NCI-H82 treated with DMSO at 0.1 percent for 48 hours (cell line): ENCODE results near the gene TH.
"Not testable (repeated sequence)": the region's sequence is repeated elsewhere in the genome, so short reads cannot be mapped to it uniquely, and the experiment has no call there.

Experiments used
- DNase-seq: peaks from one replicate; lab custom pipeline; 2025; ENCODE audit not compliant: unreplicated experiment; lab: John Stamatoyannopoulos, UW

TH gene

GRCh38 chr11:2132246-2132645 is 39.4 kb downstream of the TH start:
- no peak for DNase-seq

DNA sequence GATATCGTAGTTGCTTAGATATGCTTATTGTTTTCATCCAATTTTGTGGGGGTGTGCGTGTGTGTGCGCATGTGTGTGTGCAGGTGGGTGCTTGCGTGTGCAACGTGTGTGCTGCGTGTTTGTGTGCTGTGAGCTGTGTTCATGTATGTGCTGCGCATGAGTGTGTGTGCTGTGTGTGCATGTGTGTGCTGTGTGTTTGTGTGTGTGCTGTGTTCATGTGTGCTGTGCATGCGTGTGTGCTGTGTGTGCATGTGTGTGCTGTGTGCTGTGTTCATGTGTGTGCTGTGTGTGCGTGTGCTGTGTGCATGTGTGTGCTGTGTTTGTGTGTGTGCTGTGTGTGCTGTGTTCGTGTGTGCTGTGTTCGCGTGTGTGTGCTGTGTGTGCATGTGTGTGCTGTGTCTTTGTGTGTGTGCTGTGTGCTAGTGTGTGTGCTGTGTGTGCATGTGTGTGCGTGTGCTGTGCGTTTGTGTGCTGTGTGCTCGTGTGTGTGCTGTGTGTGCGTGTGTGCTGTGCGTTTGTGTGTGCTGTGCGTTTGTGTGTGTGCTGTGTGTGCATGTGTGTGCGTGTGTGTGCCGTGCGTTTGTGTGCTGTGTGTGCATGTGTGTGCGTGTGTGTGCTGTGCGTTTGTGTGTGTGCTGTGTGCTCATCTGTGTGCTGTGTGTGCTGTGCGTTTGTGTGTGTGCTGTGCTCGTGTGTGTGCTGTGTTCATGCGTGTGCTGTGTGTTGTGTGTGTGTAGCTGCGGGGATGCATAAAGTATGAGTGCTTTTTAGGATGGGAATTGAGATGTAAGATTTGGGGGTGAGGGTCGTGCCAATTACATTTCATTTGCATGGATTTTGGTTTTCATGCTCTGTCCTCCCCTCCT is 40.0 kb downstream of the TH start:
- no peak for DNase-seq

DNA sequence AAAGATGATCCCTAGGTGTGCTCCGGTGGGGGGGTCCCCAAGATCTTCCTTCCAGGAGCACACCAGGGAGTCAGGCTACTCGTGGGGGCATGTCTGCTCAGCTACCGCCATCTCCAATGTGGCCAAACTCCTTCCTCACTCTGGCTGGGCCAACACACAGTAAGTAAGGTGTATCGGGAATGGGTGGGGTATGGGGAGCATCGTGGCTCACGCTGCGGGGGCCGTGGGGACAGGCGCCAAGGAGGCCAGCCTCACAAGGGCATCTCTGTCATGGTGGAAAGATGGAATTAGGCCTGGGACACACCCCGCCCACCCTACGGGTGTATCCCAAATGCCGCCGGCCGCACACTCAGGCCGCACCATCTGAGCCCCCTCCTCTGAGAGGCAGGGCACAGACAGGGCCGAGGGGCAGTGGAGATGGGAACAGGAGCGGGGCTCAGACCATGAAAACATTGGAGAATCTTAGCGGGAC is 40.7 kb downstream of the TH start:
- no peak for DNase-seq

GRCh38 chr11:2129699-2130366 is 41.8 kb downstream of the TH start:
- no peak for DNase-seq

- no peak for DNase-seq
These were observed 42.3 kb downstream of the TH start for GRCh38 chr11:2129308-2129698.

DNA sequence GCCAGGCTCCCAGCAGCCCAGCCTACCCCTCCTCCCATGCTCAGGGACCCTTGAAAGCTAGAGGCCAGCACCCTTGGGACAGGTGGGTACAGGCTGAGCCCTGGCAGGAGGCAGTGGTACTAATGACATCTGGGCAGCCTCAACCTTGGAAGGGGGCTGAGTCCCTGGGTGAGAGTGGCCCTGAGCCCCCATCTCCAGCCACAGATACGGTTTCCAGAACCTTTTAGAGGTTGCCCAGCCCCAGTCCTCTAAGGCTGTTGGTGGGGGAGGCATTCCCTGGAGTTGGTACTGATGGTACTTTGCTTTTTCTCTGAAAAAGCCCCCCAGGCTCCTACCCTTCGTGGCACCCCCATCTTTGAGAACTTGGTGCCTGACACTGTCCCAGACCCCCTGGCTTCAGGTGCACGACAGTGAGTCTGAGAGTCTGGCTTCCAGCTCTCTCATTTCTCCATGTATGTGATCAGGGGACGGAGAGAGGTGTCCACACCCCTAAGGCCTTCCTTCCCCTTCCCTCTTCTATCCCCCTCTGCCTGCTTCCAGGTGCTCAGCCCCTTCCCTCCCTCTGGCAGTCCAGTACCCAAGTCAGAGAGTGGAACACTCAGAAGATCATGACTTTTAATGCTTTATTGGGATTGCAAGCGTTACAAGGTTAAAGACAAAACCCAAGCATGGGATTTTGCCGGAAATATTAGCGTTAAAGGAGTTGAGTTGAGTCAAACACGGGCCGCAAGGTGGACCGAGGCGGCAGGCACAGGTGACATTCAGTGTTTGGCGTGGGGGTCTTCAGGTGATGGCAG is 42.9 kb downstream of the TH start:
- no peak for DNase-seq

DNA sequence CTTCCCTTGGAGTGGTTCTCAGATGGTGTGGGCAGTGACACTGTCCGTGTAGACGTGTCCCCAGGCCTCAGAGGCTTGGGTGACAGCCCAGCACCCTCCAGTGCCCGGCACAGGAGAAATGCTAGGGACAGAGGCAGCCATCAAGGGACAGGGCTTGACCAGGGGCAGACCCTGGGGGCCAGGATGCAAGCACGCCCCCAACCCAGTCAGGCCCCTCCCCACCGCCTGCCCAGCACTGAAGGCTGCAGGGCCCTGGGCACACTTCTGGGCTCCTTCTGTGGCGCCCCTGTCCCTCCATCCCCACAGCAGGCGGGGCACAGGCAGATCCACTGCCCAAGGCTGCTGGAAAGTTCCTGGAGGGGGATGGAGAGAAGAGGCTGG is 43.5 kb downstream of the TH start:
- DNase-seq, result no peak

- no peak for DNase-seq
These were observed 44.0 kb downstream of the TH start for GRCh38 chr11:2127482-2128129.

DNA sequence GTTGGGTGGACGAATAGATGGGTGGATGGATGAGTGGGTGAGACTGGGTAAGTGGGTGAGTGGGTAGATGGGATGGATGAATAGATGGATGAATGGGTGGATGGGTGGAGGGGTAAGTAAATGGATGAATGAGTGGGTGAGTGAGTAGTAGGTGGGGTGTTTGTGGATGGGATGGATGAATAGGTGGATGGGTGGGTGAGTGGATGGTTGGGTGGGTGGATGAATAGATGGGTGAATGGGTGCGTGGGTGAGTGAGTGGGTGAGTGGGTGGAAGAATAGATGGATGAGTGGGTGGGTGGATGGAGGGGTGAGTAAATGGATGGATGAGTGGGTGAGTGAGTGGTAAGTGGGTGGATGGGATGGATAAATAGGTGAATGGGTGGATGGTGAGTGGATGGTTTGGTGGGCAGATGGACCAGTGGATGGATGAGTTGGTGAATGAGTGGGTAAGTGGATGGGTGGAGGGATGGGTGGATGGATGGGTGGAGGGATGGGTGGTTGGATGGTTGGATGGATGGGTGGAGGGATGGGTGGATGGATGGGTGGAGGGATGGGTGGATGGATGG is 45.0 kb downstream of the TH start:
- no peak for DNase-seq

DNA sequence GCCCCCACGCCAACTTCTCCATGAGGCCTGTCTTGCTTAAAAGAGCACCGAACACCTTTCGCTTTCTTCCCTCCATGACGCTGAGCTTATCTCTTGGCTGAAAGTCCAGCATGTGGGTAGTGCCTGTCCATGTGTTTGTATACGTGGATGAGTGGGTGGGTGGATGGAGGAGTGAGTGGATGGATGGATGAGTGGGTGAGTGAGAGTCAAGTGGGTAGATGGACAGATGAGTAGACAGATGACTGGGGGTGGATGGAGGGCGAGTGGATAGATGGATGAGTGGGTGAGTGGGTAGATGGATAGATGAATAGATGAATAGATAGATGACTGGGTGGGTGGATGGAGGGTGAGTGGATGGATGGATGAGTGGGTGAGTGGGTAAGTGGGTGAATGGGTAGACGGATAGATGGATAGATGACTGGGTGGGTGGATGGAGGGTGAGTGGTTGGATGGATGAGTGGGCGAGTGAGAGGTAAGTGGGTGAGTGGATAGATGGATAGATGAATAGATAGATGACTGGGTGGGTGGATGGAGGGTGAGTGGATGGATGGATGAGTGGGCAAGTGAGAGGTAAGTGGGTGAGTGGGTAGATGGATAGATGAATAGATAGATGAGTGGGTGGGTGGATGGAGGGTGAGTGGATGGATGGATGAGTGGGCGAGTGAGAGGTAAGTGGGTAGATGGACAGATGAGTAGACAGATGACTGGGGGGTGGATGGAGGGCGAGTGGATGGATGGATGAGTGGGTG is 46.7 kb downstream of the TH start:
- DNase-seq, result not testable (repeated sequence)

DNA sequence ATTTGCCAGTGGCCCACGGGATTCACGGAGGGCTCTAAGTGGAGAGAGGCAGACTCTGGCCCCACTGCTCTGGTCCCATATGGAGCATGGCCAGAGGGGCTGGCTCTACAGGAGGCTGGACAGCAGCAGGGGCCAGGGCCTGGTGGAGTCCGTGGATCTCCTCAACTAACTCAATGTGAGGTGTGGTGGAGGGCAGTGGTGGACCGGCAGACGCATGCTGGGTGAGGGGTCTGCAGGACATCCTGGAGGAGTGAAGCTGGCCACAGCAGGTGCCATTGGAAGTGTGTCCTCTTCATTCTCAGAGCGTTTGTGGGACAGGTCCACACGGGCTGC is 48.0 kb downstream of the TH start:
- DNase-seq, result no peak

DNA sequence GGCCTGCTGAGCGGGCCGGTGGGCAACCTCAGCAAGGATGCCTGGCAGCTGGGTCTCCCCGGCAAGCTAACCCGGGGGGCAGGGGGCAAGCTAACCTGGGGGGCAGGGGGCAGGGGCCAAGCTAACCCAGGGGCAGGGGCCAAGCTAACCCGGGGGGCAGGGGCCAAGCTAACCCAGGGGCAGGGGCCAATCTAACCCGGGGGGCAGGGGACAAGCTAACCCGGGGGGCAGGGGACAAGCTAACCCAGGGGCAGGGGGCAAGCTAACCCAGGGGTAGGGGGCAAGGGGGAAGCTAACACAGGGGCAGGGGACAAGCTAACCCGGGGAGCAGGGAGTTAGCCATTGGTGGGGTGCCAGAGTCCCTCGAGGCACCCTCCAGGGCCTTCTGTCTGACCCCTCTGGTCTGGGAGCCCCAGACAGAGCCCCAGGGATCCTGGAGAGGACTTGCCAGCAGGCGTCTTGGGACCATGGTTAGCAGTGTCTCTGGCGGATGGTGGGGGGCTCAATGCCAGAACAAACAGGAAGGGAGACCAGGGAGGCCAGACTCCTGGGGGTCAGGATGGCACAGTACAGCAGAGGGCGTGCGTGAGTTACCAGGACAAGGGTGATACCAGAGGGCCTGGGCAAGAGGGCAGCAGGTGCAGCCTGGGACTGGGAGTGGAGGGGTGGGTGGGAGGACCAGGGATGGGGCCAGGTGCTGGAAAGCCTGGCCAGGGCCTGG is 48.5 kb downstream of the TH start:
- DNase-seq, result no peak

GRCh38 chr11:2122222-2122906 is 49.3 kb downstream of the TH start:
- DNase-seq, result no peak

DNA sequence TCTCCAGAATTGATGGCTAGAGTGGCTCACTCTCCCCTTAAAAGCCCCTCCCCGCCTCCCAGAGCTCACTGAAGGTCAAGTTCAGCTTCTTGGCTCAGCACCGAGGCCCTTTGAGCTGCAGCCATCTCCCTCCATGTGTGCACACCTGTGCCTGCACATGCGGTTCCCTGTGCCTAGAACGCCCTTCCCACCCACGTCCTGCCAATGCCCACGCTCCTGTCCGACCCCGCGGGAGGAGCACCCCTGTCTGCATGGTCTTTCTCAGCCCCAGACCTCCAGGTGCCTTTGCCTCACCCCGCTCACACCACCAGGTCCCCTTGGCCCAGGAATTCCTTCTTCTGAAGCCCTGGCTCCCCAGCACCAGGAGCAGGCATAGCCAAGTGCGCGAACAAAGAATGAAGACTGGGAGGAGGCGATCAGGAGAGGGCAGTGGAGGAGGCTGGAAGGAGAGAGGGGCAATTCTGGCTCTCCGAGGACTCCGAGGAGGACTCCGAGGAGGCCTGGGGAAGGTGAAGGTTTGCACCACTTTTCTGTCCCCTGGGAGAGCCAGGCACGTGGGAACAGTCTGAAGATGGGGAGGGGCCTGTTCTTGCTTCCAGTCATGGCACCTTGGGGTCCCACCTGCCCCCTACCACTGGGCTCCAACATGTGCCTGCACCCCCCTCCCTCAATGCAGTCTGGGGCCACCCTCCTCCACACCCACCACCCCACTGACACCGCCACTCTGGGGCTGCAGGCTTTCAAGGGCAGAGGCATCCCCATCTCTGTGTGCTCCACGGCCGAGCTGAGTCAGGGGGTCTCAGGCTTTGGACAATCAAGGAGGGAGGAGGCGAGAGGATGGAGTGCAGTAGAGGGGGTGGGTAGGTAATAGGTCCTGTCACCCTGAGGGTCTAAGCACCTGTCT is 50.1 kb downstream of the TH start:
- no peak for DNase-seq

- DNase-seq, result no peak
These were observed 51.1 kb downstream of the TH start for GRCh38 chr11:2120359-2121100.

DNA sequence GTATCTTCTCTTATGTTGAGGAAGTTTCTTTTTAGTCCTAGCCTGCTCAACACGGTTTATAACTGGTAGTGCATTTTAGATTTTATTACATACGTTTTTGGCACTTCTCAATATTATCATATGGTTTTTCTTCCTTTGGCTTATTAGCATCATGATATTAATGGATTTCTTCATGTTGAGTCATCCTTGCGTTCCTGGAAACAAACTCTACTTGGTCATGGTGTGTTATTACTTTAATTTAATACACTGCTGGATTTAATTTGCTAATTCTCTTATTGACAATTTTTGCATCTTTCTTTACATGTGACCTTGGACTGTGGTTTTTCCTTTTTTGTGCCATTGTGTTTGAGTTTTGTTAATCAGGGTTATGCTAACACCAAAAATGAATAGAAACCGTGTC is 52.9 kb downstream of the TH start:
- DNase-seq, result no peak

- no peak for DNase-seq
These were observed 54.9 kb downstream of the TH start for GRCh38 chr11:2116680-2117079.
